HFF-Myc (cell line): Measurements from ENCODE around the gene CX3CL1.
"Not testable (repeated sequence)": the region's sequence is repeated elsewhere in the genome, so short reads cannot be mapped to it uniquely, and the experiment has no call there.

Source experiments
- DNase-seq: peaks from one replicate; pipeline ENCODE4 v3.0.0-alpha.2; 2011; ENCODE audit warnings: low read depth; ENCODE audit errors: extremely low read depth
- H3K4me3 ChIP-seq: replicated peaks from 2 replicates; pipeline ENCODE4 v1.5.1; 2011; ENCODE audit warnings: low read depth, mild to moderate bottlenecking, control low read depth, low read length
- TF ChIP-seq, protein P1 (sequence below): IDR thresholded peaks from 2 replicates; pipeline ENCODE4 v1.5.1; 2012; ENCODE audit warnings: mild to moderate bottlenecking, low read depth, low read length, control low read depth; ENCODE audit errors: missing control alignments

The CX3CL1 gene

GRCh38 chr16:57335366-57335765, 36.9 kb upstream of the CX3CL1 start:
- no peak for DNase-seq
- TF ChIP-seq, protein P1, sequence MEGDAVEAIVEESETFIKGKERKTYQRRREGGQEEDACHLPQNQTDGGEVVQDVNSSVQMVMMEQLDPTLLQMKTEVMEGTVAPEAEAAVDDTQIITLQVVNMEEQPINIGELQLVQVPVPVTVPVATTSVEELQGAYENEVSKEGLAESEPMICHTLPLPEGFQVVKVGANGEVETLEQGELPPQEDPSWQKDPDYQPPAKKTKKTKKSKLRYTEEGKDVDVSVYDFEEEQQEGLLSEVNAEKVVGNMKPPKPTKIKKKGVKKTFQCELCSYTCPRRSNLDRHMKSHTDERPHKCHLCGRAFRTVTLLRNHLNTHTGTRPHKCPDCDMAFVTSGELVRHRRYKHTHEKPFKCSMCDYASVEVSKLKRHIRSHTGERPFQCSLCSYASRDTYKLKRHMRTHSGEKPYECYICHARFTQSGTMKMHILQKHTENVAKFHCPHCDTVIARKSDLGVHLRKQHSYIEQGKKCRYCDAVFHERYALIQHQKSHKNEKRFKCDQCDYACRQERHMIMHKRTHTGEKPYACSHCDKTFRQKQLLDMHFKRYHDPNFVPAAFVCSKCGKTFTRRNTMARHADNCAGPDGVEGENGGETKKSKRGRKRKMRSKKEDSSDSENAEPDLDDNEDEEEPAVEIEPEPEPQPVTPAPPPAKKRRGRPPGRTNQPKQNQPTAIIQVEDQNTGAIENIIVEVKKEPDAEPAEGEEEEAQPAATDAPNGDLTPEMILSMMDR, result no peak
- H3K4me3 ChIP-seq, result no peak overlapping the region

- no peak overlapping the region for H3K4me3 ChIP-seq
- TF ChIP-seq, protein P1, result no peak
- no peak for DNase-seq
These were observed 31.2 kb upstream of the CX3CL1 start for GRCh38 chr16:57341062-57341440.

- TF ChIP-seq, protein P1, result no peak
- H3K4me3 ChIP-seq, result no peak overlapping the region
- peak; percentile 84 for DNase-seq
These were observed 30.6 kb upstream of the CX3CL1 start for GRCh38 chr16:57341441-57342303.

- not testable (repeated sequence) for DNase-seq, H3K4me3 ChIP-seq
These were observed 29.7 kb upstream of the CX3CL1 start for GRCh38 chr16:57342606-57343005.

DNA sequence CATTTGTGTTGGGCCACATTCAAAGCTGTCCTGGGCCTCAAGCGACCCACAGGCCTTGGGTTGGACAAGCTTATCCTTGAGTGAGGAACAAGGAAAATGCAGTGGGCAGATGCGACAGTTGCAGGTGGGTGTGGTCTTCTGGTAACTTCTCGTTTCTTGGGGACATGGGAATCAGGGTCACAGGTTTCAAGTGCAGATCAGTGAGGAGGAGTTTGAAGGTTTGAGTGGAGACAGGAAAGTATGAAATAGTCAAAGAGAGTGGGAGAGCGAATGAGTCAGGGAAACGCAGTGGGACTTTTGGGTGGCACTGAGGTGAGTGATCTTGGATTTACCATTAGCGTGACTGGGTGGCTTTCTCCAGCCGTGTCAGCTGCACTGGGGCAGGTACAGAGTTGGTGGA, 29.1 kb upstream of the CX3CL1 start:
- TF ChIP-seq, protein P1, result no peak
- DNase-seq, result no peak
- H3K4me3 ChIP-seq, result no peak overlapping the region

GRCh38 chr16:57344094-57344493, 28.2 kb upstream of the CX3CL1 start:
- DNase-seq, H3K4me3 ChIP-seq: not testable (repeated sequence)

GRCh38 chr16:57345021-57345420, 27.3 kb upstream of the CX3CL1 start:
- TF ChIP-seq, protein P1, result no peak
- no peak overlapping the region for H3K4me3 ChIP-seq
- no peak for DNase-seq

GRCh38 chr16:57345666-57346204, 26.6 kb upstream of the CX3CL1 start:
- H3K4me3 ChIP-seq, result no peak overlapping the region
- TF ChIP-seq, protein P1, result no peak
- no peak for DNase-seq
